Measurements from ENCODE around the gene USF2.
"Not testable (repeated sequence)": the region's sequence is repeated elsewhere in the genome, so short reads cannot be mapped to it uniquely, and the experiment has no call there.

Gene USF2

GRCh38 chr19:35268536-35269437 lies at the start of gene USF2:
USF2 (plus strand) TSS chr19:35268962; CDS start chr19:35269102, 140 bp downstream.
- peak in 2 of 3 experiments; percentile 23 to 43 for DNase-seq (ENCODE audit: low read depth in 3 of 3)

- no peak for DNase-seq (ENCODE audit: low read depth in 3 of 3)
Observed at GRCh38 chr19:35219008-35219407, 49.8 kb upstream of the USF2 start.

- DNase-seq (ENCODE audit: low read depth in 3 of 3), result no peak
Observed at GRCh38 chr19:35220315-35220921, 48.3 kb upstream of the USF2 start.

GRCh38 chr19:35220973-35221590 lies 47.7 kb upstream of the USF2 start:
- not testable (repeated sequence) for DNase-seq (ENCODE audit: low read depth in 3 of 3)

- no peak for DNase-seq (ENCODE audit: low read depth in 3 of 3)
Observed at GRCh38 chr19:35222373-35223015, 46.3 kb upstream of the USF2 start.

GRCh38 chr19:35223084-35223790 lies 45.5 kb upstream of the USF2 start:
- DNase-seq (ENCODE audit: low read depth in 3 of 3), result no peak

GRCh38 chr19:35223862-35224505 lies 44.8 kb upstream of the USF2 start:
- DNase-seq (ENCODE audit: low read depth in 3 of 3), result no peak

- no peak for DNase-seq (ENCODE audit: low read depth in 3 of 3)
Observed at GRCh38 chr19:35224681-35225571, 43.8 kb upstream of the USF2 start.

- DNase-seq (ENCODE audit: low read depth in 3 of 3), result no peak
Observed at GRCh38 chr19:35225951-35226350, 42.8 kb upstream of the USF2 start.

- DNase-seq (ENCODE audit: low read depth in 3 of 3), result no peak
Observed at GRCh38 chr19:35226748-35227147, 42.0 kb upstream of the USF2 start.

GRCh38 chr19:35228177-35228930 lies 40.4 kb upstream of the USF2 start, which contains the start of gene FAM187B:
FAM187B (minus strand) TSS chr19:35228739; CDS start chr19:35228680, 59 bp downstream.
- DNase-seq (ENCODE audit: low read depth in 3 of 3), result no peak

- DNase-seq (ENCODE audit: low read depth in 3 of 3), result no peak
Observed at GRCh38 chr19:35229601-35230000, 39.2 kb upstream of the USF2 start.

- no peak for DNase-seq (ENCODE audit: low read depth in 3 of 3)
Observed at GRCh38 chr19:35231956-35232645, 36.7 kb upstream of the USF2 start.

GRCh38 chr19:35232912-35233311 lies 35.9 kb upstream of the USF2 start:
- no peak for DNase-seq (ENCODE audit: low read depth in 3 of 3)

- no peak for DNase-seq (ENCODE audit: low read depth in 3 of 3)
Observed at GRCh38 chr19:35236638-35237400, 31.9 kb upstream of the USF2 start.

- not testable (repeated sequence) for DNase-seq (ENCODE audit: low read depth in 3 of 3)
Observed at GRCh38 chr19:35239597-35239996, 29.2 kb upstream of the USF2 start.

GRCh38 chr19:35240327-35240726 lies 28.4 kb upstream of the USF2 start:
- no peak for DNase-seq (ENCODE audit: low read depth in 3 of 3)

- DNase-seq (ENCODE audit: low read depth in 3 of 3), result no peak
Observed at GRCh38 chr19:35241417-35241816, 27.3 kb upstream of the USF2 start.
